IMR-90 (cell line): ENCODE data around the gene DLX2. TPM values are rescaled to one million over a fixed set of nuclear protein-coding genes. Genes with fewer than 3 reads are reported as not detected.
"Not testable (repeated sequence)": the region's sequence is repeated elsewhere in the genome, so short reads cannot be mapped to it uniquely, and the experiment has no call there.

Experiments used
- ATAC-seq: fragments of 200-7000 bp; cut with Tn5 transposase; 2 replicates; pipeline ENCODE4 v1.9.1; 2020; ENCODE audit warnings: low read depth, mild to moderate bottlenecking, moderate library complexity
- BruUV-seq: library from RNA; stranded (reverse); fragments of 400-500 nt; replicated peaks from 2 replicates; lab custom pipeline; 2021; lab: Mats Ljungman, UMichigan
- CTCF ChIA-PET: fragments of 300-600 bp; formaldehyde crosslinking; extraction: SDS; loops from one replicate; lab custom pipeline; 2021; ENCODE audit warnings: antibody characterized with exemption; lab: Yijun Ruan, JAX
- POLR2A ChIA-PET: fragments of 300-600 bp; sonication (Branson Sonifier 250); formaldehyde crosslinking; loops from one replicate; lab custom pipeline; 2022; ENCODE audit warnings: antibody characterized with exemption; ENCODE audit not compliant: unreplicated experiment; lab: Charles Lee
- DNase-seq: peaks from one replicate; pipeline ENCODE4 v3.0.0; 2013
- H2AFZ ChIP-seq: replicated peaks from 2 replicates; pipeline ENCODE3; 2013; ENCODE audit warnings: low read length, mild to moderate bottlenecking; ENCODE audit not compliant: poor library complexity
- H2AK5ac ChIP-seq: 2 replicates; pipeline ENCODE4 v1.6.1; 2013; ENCODE audit warnings: low read depth, low read length, inconsistent platforms
- H2AK9ac ChIP-seq: replicated peaks from 2 replicates; pipeline ENCODE3; 2013; ENCODE audit warnings: mild to moderate bottlenecking, low read depth, low read length, moderate library complexity; ENCODE audit not compliant: poor library complexity
- H2BK120ac ChIP-seq: 2 replicates; pipeline ENCODE4 v1.6.1; 2013; ENCODE audit warnings: low read depth, low read length, inconsistent platforms
- H2BK15ac ChIP-seq: 3 replicates; pipeline ENCODE4 v1.6.1; 2013; ENCODE audit warnings: low read depth, low read length, inconsistent platforms
- H2BK20ac ChIP-seq: 2 replicates; pipeline ENCODE4 v1.6.1; 2013; ENCODE audit warnings: low read depth, mild to moderate bottlenecking, inconsistent platforms, low read length, moderate library complexity
- H2BK5ac ChIP-seq: 2 replicates; pipeline ENCODE4 v1.6.1; 2013; ENCODE audit warnings: mild to moderate bottlenecking, low read depth, low read length, inconsistent platforms; ENCODE audit not compliant: poor library complexity, severe bottlenecking
- H3K14ac ChIP-seq: replicated peaks from 2 replicates; pipeline ENCODE4 v1.6.1; 2013; ENCODE audit warnings: low read depth, low read length, inconsistent platforms
- H3K18ac ChIP-seq: 2 replicates; pipeline ENCODE4 v1.6.1; 2013; ENCODE audit warnings: low read depth, low read length, control low read depth
- H3K23ac ChIP-seq: 2 replicates; pipeline ENCODE4 v1.6.1; 2013; ENCODE audit warnings: low read depth, low read length, inconsistent platforms
- H3K27ac ChIP-seq: 2 replicates; pipeline ENCODE4 v1.5.1; 2013; ENCODE audit warnings: mild to moderate bottlenecking, control low read depth, low read length; ENCODE audit not compliant: insufficient read depth
- H3K27me3 ChIP-seq: 2 replicates; pipeline ENCODE4 v1.6.1; 2013; ENCODE audit warnings: low read length; ENCODE audit not compliant: control insufficient read depth, insufficient read depth
- H3K36me3 ChIP-seq: 2 replicates; pipeline ENCODE4 v1.6.1; 2013; ENCODE audit warnings: low read length, mixed read lengths; ENCODE audit not compliant: control insufficient read depth, insufficient read depth
- H3K4ac ChIP-seq: 2 replicates; pipeline ENCODE4 v1.6.1; 2013; ENCODE audit warnings: low read depth, low read length, inconsistent platforms
- H3K4me1 ChIP-seq: 2 replicates; pipeline ENCODE4 v1.6.1; 2013; ENCODE audit warnings: low read length, mixed read lengths; ENCODE audit not compliant: control insufficient read depth, insufficient read depth
- H3K4me2 ChIP-seq: 2 replicates; pipeline ENCODE4 v1.6.1; 2013; ENCODE audit warnings: low read depth, mild to moderate bottlenecking, control low read depth, low read length, moderate library complexity
- H3K4me3 ChIP-seq: 2 replicates; pipeline ENCODE4 v1.5.1; 2013; ENCODE audit warnings: low read depth, mild to moderate bottlenecking, control low read depth, low read length, moderate library complexity; ENCODE audit not compliant: insufficient read depth
- H3K56ac ChIP-seq: 2 replicates; pipeline ENCODE4 v1.6.1; 2013; ENCODE audit warnings: low read length, inconsistent platforms; ENCODE audit not compliant: insufficient read depth; ENCODE audit errors: extremely low read depth
- H3K79me1 ChIP-seq, 2 experiments: 2 replicates each; pipeline ENCODE4 v1.6.1; 2013; ENCODE audit warnings: low read length in 2 of 2, inconsistent platforms in 1 of 2, low read depth in 1 of 2
- H3K9ac ChIP-seq: 2 replicates; pipeline ENCODE4 v1.6.1; 2013; ENCODE audit warnings: low read depth, low read length, control low read depth
- H3K9me1 ChIP-seq: 2 replicates; pipeline ENCODE4 v1.6.1; 2013; ENCODE audit warnings: low read length, inconsistent platforms; ENCODE audit not compliant: insufficient read depth
- H3K9me3 ChIP-seq: 2 replicates; pipeline ENCODE4 v1.6.1; 2013; ENCODE audit warnings: low read length; ENCODE audit not compliant: control insufficient read depth, insufficient read depth
- H4K20me1 ChIP-seq: 2 replicates; pipeline ENCODE4 v1.6.1; 2013; ENCODE audit warnings: low read length, inconsistent platforms; ENCODE audit not compliant: insufficient read depth
- H4K5ac ChIP-seq: 2 replicates; pipeline ENCODE4 v1.6.1; 2013; ENCODE audit warnings: mild to moderate bottlenecking, low read depth, low read length, control low read depth
- H4K8ac ChIP-seq, 2 experiments: 2 replicates each; pipeline ENCODE4 v1.6.1; 2013; ENCODE audit warnings: low read depth in 2 of 2, low read length in 2 of 2, control low read depth in 1 of 2, inconsistent platforms in 1 of 2
- H4K91ac ChIP-seq: 2 replicates; pipeline ENCODE4 v1.6.1; 2013; ENCODE audit warnings: low read depth, low read length, inconsistent platforms; ENCODE audit not compliant: insufficient read depth
- WGBS, 2 experiments: methylation state at CpG; one replicate each; pipeline versions ENCODE4 v1.1.5 to v1.1.7; 2013; ENCODE audit warnings: missing lambda C conversion rate in 2 of 2; ENCODE audit not compliant: insufficient read length in 1 of 2; ENCODE audit errors: extremely low coverage in 2 of 2; 5-methylcytosine and 5-hydroxymethylcytosine counted together
- dilution Hi-C: fragments of 300-500 bp; cut with HindIII; formaldehyde crosslinking; loops from one replicate; pipeline ENCODE4 v1.14.3; 2018; ENCODE audit warnings: low sequenced_read_pairs; ENCODE audit not compliant: unreplicated experiment
- in situ Hi-C: fragments of 300-500 bp; cut with MboI; formaldehyde crosslinking; loops from 3 replicates; pipeline ENCODE4 v1.14.3; 2019; ENCODE audit warnings: low sequenced_read_pairs, inconsistent platforms, mixed read lengths
- intact Hi-C: fragments of 100-400 bp; cut with micrococcal nuclease; formaldehyde crosslinking; loops from 2 replicates; pipeline ENCODE4 v1.10.0; 2022
- polyA plus RNA-seq, 3 experiments: library from polyadenylated mRNA; depleted of rRNA; stranded (reverse); fragments of >200 nt; gene quantifications; 2 replicates each; pipeline ENCODE4 v1.2.3, GENCODE V29; 2012; ENCODE audit warnings: low replicate concordance in 1 of 3
- total RNA-seq: library from RNA; depleted of rRNA; stranded (reverse); fragments of >200 nt; gene quantifications from 2 replicates; pipeline ENCODE4 v1.2.3, GENCODE V29; 2012

DLX2 gene
- total and polyA plus RNA-seq, 2 of the 4 experiments (the other 2 are of a cell fraction), result 0.38 TPM; not detected in 1

- H2BK15ac ChIP-seq, in situ Hi-C loops: not testable (repeated sequence)
These were observed 42.6 kb downstream of the DLX2 start for GRCh38 chr2:172060118-172060517.

More at GRCh38 chr2:172060118-172060517, 42.6 kb downstream of the DLX2 start:
- H3K27ac ChIP-seq, H3K4ac ChIP-seq, H3K4me2 ChIP-seq, H3K56ac ChIP-seq, intact Hi-C loops, H4K5ac ChIP-seq, ATAC-seq, POLR2A ChIA-PET, H3K23ac ChIP-seq, H3K4me3 ChIP-seq, H3K4me1 ChIP-seq, H3K27me3 ChIP-seq, H2AK9ac ChIP-seq, CTCF ChIA-PET, H3K79me1 ChIP-seq, H2BK20ac ChIP-seq, H2AFZ ChIP-seq, H2BK120ac ChIP-seq, H3K9me3 ChIP-seq, H4K91ac ChIP-seq, dilution Hi-C loops, DNase-seq, H3K9ac ChIP-seq, BruUV-seq, H3K14ac ChIP-seq, H2AK5ac ChIP-seq, H3K18ac ChIP-seq, H2BK5ac ChIP-seq, H4K20me1 ChIP-seq, H3K9me1 ChIP-seq, H4K8ac ChIP-seq, H3K36me3 ChIP-seq: not testable (repeated sequence)
- no CpG with 5 or more reads among the region's 5 CpGs for WGBS, 2 experiments
